HG02884 (cell line): ENCODE results near the gene DRC7.
A peak's percentile ranks its signal among the peaks of the same experiment; 100 is the strongest.

ENCODE experiments used
- ATAC-seq: cut with Tn5 transposase; IDR thresholded peaks from one replicate; pipeline ENCODE4 v1.9.1; 2021; ENCODE audit warnings: mild to moderate bottlenecking, moderate library complexity; ENCODE audit not compliant: unreplicated experiment

DRC7 gene

DNA sequence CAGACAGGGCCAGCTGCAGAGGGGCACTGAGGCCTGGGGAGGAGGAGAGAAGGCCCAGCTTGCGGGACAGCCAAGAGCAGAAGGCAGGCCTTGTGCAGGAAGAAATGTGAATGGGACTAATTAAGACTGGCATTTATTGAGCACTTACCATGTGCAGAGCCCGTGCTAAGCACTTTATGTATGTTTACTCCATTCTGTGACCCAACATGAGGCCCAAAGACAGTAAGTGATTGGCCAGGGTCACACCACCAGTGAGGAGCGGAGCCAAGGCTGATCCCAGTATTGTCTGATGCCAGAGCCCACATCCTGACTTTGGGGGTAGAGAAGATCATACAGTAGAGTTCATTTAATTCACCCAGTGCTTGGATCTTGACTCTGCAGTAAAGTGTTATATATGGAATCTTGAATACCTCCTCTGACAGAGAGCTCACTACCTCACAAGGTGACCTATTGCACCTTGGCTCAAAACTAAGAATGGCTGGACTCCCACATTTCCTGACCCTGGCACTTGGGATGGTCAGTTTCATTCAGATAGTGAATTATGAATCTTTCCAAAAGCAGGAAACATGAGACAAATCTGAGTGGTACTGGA, 54.6 kb downstream of the DRC7 start:
- no peak for ATAC-seq

DNA sequence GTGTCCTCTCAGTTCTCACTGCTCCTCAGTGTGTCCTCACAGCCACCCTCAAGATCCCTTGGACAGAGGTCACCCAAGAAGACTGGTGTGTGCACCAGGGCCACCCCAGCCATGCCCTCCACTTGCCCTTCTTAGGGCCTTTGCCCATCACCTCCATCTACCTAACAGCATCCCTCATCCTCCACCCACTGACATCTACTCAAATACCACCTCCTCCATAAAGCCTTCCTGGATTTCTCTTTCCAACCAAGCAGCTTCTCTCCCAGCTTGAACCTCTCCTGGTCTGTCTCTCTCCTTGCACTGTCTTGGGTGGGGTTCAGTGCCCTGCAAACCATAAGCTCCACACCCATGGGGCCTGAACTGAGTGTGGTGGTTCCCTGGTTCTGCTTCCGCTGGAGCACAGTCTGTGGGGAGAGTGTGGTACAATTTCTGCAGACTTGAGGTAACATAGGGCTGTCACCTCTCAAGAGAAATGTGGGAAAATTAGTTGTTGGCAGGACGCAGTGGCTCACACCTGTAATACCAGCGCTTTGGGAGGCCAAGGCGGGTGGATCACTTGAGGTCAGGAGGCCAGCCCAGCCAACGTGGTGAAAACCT, 55.3 kb downstream of the DRC7 start:
- no peak for ATAC-seq

DNA sequence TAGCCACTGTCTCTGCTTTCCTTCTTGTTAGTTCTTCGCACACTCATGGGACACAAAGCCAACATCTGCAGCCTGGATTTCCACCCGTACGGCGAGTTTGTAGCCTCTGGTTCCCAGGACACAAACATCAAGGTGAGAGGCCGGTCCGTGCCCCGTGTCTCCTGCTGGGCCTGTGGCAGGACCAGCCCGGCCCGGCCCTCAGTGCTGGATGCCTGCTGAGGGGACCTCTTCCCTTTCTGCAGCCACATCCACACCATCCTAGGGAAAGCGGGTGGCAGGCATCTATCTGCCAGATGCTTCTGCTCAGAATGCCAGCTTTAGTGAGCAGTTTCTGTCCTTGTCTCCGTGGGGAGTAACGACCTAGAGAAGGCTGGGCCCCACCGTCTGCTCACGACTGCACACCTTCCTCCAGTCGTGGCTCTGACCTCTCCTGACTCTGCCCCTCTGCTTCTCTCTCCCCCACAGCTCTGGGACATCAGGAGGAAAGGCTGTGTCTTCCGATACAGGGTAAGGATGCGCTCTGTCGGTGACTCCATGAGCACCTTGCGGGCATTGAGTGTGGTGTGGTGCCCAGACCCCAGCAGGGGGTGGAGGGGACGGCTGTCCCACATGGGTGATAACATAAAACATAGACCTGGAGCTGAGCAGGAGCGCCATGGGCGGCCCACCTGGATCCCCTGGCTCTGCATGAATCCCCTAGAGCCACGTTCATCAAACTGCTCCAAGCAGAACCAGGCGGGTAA, 56.4 kb downstream of the DRC7 start:
- ATAC-seq: no peak

DNA sequence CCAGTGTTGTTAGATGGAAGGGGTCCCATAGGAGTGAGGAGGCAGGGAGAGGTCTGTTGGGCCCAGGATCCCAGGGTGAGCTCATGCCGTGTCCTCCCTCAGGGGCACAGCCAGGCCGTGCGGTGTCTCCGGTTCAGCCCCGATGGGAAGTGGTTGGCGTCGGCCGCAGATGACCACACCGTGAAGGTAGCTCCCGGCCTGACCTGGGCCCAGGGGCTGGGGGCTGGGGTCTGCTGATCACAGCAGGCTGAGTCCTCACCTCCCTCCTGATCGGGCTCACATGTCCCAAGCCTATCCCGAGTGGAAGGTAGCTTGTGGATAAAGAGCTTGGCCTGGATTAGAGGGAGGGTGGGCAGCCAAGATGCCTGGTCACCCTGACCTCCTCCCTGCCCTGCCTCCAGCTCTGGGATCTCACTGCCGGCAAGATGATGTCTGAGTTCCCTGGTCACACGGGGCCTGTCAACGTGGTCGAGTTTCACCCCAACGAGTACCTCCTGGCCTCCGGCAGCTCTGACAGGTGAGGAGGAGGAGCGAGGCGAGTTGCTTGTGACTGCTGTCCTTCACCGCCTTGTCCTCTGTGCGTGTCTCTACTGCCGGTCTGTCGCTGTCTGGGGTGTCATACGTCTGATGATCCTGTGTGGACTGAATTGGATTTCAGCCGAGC, 57.1 kb downstream of the DRC7 start:
- no peak for ATAC-seq

DNA sequence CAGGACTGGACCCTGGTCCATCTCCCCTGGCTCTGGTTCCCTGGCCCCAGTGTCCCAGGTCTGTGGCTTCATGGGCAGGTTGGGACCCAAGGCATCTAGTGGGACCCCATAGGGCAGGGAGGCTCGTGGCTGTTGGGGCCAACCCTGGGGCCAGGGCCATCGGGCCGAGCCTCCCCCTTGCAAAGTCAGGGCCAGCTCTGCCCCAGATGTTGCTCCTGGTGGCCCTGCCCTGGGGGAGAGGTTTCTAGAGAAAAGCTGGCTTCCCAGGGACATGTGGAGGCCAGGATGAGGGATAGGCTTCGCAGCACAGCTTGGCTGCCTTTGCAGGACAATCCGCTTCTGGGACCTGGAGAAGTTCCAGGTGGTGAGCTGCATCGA, 57.6 kb downstream of the DRC7 start:
- ATAC-seq: no peak

DNA sequence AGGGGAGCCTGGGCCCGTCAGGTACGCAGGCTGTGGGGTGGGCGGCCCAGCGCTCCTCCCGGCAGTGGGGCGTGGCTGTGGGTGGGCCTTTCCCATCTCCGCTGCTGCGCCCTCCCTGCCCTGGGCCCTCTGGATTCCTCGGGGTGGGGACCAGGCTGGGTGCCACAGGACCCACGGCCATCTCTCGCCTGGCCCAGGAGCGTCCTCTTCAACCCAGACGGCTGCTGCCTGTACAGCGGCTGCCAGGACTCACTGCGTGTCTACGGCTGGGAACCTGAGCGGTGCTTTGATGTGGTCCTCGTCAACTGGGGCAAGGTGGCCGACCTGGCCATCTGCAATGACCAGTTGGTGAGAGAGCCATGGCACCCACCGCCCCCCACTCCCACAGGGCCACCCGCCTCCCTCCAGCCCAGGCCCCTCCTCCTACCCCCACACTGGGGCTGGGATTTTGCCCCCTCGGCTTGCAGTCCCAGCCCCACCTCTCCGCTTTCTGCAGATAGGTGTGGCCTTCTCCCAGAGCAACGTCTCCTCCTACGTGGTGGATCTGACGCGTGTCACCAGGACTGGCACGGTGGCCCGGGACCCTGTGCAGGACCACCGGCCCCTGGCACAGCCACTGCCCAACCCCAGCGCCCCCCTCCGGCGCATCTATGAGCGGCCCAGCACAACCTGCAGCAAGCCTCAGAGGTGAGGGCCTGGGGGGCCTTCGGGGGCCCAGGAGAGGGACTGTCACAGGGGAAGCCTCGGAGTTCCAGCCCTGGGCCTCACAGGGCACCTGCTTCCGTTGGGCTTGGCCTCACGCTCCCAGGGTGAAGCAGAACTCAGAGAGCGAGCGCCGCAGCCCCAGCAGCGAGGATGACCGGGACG, 58.2 kb downstream of the DRC7 start:
- no peak for ATAC-seq

DNA sequence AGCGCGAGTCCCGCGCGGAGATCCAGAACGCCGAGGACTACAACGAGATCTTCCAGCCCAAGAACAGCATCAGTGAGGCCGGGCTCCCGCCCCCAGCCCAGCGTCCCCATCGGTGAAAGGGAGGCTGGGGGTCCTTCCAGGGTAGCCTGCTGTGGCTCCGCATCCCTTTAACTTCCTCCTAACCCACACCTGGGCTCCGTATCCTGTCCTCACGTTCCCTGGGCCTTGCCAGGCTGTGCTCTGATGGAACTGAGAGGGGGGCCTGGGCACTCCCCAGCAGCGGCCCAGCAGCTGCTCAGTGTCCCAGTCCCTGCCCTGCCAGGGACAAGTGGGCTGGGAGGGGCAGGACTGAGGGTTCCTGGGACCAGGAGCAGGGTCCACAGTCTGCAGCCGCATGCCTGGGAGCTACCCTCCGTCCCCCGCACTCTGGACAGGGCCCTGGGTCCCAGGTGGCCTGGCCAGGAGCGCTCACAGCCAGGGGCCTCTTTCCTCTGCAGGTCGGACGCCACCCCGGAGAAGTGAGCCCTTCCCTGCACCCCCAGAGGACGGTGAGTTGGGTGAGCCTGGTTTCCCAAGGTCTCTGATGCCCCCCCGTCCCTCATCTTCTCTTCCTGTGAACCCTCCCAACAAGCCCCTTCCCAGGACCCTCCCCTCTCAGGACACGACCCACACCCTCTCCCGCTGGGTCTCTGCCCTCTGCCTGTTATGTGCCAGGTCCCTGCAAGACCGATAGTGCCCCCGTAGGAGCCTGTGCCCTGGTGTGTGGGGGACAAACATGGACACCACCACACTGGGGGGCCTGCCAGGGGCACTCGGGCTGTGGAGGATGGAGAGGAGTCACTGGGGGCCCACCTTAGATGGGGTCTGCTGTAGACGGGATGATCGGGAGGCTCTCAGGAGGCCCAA, 59.1 kb downstream of the DRC7 start:
- ATAC-seq: no peak

DNA sequence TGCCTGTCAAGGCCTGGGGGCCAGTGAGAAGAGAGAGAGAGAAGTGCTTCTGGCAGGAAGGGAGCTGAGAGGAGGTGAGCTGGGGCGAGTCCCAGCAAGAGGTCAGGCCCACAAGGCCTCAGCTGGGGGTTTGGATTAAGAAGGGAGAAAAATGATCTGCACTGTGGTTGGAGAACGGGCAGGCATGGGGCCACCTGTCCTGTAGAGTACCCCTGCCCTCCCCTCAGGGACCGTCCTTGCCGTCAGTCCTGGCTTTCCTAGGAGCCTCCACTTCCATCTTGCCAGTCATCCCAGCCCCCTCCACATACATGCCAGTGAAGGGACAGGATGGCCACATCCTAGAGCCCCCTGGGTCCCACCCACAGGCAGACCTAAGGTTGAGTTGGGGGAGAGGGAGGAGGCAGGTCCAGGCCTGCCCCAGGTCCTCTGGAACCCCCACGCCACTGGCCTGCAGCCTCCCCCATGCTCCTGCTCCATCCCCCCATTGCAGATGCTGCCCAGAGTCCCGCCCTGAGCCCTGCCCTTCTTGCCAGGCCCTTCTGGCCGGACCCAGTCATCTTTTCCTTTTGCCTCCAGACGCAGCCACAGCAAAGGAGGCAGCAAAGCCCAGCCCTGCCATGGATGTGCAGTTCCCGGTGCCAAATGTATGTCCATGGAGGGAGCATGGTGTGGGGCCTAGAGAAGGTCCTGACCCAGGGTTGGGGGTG, 59.9 kb downstream of the DRC7 start:
- no peak for ATAC-seq

DNA sequence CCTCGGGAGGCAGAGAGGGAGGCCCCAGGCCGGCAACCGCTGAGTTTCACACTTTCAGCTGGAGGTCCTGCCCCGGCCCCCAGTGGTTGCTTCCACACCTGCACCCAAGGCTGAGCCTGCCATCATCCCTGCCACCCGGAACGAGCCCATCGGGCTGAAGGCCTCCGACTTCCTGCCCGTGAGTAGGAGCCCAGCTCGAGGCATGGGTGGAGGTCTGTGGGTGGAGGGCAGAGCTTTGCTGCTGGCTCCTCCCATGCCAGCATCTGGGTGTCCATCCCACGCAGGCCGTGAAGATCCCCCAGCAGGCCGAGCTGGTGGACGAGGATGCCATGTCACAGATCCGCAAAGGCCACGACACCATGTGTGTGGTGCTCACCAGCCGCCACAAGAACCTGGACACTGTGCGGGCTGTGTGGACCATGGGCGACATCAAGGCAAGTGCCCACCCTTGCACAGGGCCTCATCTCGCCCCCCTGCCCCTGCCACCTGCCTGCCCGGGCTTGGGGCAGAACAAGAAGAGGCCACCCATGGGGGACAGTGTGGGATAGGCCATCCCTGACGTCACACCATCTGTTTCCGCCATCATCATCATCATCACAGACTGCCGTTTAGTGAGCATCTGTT, 60.6 kb downstream of the DRC7 start:
- ATAC-seq: no peak

DNA sequence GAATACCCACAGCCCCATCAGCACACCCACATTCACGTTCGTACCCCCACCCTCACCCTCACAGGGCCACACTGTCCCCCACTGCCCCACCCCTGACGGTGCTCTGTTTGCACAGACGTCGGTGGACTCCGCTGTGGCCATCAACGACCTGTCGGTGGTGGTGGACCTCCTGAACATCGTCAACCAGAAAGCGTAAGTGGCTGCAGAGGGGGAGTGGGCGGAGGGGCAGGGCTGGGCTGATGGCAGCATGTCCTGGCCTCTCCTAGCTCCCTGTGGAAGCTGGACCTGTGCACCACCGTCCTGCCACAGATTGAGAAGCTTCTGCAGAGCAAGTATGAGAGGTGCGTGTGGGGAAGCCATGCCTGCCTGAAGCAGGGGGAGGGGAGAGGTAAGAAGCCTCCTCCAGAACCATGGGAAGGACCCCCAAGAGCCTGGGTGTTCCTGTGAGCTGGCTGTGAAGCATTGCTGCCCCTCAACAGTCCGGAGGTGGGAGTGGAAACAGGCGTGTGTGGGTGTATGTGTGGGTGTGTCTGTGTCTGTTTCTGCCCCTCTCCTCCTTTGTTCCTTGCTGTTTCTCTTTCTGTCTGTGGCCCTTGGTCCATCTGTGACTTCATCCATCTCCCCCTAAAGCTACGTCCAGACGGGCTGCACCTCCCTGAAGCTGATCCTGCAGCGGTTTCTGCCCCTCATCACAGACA, 61.3 kb downstream of the DRC7 start:
- ATAC-seq: no peak

DNA sequence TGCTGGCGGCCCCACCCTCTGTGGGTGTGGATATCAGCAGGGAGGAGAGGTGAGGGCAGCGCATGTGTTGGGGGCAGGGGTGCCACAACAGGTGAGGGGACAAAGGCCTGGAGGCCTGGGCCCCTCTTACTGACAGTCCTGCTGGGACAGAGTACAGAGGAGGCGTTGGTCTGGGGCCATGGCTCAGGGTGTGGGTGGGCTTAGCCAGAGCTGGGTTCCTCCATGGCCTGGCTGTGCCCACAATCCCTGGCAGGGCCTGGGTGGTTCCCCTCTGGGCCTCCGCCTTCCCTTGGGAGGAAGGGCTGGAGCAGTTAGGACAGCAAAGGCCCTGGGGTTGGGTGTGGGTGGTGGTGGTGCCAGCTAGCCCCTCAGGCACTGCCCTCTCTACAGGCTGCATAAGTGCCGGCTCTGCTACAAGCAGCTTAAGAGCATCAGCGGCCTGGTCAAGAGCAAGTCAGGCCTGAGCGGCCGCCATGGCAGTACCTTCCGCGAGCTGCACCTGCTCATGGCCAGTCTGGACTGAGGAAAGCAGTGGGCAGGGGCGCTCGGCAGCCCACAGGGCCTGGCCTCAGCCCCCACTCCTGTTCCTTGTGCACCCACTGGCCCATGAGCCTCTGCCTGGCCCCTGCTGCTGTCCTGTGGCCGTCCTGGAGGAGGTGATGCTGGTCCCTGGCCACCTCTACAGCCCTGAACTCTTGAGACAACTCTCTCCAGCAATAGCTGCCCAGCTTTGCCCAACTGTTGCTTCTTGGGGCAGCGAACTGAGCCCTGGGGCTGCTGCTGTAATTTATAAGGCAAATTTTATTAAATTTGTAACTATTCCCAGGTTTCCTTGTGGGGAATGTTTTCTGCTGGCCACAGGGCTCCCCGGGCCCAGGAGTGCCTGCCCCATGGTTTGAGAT, 62.1 kb downstream of the DRC7 start:
- no peak for ATAC-seq

DNA sequence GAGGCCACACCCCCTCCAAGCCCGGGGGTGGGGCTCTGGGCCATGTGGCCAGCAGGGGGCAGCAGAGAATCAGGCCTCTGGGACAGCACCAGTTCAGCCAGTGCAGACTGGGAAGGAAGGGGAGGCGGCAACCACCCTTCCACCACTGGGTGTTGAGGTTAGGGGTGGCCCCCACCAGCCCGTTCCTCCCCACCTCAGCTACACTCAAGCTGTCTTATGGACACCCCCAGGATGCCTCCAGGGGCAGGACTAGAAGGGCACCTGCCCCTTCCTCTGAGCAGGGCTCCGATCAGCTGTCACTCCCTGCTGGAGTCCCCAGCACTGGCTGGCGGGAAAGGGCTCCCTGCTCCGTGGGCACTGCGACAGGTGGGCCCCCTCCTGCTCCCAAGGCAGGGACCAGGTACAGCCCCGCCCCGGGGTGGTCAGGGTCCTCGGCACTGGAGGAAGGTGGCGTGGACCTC, 62.8 kb downstream of the DRC7 start:
- peak; percentile 86 for ATAC-seq

DNA sequence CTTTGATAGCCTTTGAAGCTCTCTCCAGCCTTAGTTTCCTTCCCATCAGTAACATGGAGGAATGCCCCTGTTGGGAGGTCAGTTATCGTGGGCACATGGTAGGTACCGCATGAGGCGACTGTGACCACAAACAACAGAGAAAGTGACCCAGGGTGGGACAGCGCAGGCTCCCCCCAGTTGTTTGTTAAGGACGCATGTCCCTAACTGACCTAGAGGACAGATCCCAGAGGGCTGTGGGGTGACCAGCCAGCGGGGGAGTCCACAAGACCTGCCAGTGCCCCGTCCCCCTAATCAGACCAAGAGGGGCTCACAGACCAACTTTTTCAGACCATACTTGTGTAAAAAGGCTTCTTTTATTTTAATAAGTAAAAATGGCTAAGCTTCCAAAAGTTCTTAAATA, 63.3 kb downstream of the DRC7 start:
- ATAC-seq: no peak

DNA sequence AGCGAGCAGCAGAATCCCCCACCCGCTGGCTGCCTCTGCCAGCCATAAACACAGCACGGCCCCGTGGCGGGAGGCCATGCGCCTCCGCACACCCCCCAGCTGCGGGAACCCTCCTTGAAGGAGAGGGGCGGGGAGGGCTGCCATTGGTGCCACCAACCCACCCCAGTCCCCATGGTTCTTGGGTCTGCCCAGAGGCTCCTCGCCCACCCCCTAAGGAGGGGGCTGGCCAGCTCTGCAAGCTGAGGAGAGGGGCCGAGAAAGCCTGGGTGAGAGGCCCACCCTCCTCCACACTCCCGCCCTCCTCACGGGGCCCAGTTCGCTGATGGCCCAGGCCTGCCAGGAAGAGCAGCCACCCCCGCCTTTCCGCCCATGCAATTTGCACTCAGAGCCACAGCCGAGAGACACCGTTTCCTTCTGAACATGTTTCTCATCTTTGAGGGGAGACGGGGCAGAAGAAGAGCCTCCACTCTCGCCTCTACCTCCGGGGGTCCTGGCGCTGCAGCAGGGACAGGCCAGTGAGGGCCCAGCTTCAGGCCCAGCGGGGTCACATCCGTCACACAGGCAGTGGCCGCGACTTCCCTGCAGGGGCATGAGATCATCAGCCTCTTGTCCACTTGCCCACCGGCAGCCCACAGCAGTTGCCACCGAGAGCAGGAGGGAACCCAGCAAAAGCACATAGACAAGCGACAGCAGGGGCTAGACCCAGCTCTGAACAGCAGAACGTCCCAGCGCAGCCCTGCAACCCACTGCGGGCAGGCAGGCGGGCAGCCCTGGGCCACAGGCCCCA, 63.9 kb downstream of the DRC7 start:
- ATAC-seq: no peak

DNA sequence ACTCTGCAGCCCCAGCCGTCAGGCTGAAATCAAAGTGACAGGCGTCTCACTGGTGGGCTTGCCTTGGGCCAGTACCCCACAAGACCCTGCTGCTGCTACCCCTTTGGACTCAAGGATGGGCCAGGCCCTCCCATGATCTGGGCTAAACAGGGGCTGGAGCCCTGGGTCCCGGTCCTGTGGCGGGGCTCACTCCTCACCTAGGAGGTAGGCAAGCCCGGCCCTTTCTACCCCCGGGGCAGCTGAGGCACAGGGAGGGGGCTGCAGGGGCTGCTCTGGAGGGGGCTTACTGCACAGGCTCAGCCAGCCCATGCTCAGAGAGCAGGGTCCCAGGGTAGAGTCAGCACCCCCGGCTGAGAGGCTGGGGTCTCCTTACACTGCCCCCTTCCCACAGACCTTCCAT, 64.5 kb downstream of the DRC7 start:
- no peak for ATAC-seq

DNA sequence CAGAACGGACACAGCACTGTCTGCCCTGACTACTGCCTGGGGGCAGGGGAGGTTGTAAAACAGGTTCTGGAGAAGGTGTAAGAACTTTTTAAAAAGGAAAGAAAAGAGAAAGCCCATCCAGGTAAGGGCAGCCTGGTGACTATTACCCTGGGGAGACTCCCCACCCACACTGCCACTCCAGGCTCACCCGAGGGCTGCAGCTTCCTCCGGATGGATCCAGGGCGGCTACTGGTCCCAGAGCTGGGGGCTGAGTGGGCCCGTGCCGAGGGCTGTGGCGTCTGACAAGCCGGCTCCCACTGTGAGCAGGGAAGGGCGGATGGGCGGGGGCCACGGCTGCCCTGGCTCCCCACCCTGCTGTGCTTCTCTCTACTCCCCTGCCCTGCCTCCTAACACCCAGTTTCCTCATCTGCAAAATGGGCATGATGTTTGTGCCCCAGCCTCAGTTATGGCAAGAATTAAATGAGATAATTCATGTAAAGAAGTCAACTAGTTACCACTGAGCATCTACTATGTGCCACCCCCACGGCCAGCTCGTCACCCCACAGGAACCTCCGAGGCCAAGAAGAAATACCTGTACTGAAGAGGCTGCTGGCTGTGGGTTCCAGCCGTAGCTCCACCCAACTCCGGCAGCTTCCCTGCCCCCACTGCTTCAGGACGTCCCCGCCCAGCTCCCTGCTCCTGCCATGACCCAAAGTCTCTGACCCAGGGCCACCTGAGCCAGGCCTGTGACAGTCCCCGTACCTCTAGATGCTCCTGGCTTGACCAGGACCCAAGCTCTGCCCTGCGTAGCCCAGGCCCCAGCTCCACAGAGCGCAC, 65.1 kb downstream of the DRC7 start:
- ATAC-seq: no peak
